GM12875 (cell line): ENCODE results near the gene GASK1B.

Experiments
- H3K4me3 ChIP-seq: one replicate; pipeline ENCODE4 v1.5.1; 2011; ENCODE audit warnings: low read depth, low read length, control low read depth
- TF ChIP-seq, protein P1 (sequence below): IDR thresholded peaks from 2 replicates; pipeline ENCODE4 v1.5.1; 2011; ENCODE audit warnings: low read depth, mild to moderate bottlenecking, control low read depth, inconsistent platforms, low read length, moderate library complexity, borderline replicate concordance; ENCODE audit not compliant: insufficient read depth

Gene GASK1B

GRCh38 chr4:158130204-158130603 lies 42.6 kb downstream of the GASK1B start:
- TF ChIP-seq, protein P1, sequence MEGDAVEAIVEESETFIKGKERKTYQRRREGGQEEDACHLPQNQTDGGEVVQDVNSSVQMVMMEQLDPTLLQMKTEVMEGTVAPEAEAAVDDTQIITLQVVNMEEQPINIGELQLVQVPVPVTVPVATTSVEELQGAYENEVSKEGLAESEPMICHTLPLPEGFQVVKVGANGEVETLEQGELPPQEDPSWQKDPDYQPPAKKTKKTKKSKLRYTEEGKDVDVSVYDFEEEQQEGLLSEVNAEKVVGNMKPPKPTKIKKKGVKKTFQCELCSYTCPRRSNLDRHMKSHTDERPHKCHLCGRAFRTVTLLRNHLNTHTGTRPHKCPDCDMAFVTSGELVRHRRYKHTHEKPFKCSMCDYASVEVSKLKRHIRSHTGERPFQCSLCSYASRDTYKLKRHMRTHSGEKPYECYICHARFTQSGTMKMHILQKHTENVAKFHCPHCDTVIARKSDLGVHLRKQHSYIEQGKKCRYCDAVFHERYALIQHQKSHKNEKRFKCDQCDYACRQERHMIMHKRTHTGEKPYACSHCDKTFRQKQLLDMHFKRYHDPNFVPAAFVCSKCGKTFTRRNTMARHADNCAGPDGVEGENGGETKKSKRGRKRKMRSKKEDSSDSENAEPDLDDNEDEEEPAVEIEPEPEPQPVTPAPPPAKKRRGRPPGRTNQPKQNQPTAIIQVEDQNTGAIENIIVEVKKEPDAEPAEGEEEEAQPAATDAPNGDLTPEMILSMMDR, result no peak
- no peak overlapping the region for H3K4me3 ChIP-seq

DNA sequence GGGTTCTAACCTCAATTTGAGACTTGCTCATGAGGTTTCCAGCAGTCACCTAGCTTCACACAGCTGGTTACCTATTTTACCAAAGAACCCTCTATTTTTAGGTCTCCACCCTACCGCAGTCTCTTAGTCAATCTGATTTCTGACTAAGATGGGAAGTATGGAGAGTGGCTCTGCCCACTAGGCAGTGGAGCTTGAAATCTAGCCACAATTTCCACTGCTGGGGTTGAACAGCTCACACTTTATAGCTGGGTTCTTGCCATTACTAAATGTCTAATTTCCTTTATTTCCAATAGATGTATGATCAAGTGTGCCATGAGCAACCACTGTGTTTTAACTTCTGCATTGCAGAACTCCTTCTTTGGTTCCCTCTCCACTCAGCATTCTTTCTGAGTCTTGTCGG lies 43.1 kb downstream of the GASK1B start:
- TF ChIP-seq, protein P1, result no peak

GRCh38 chr4:158128540-158128939 lies 44.3 kb downstream of the GASK1B start:
- H3K4me3 ChIP-seq, result no peak overlapping the region
- TF ChIP-seq, protein P1, result no peak

More for the DNA sequence above, 43.1 kb downstream of the GASK1B start:
- H3K4me3 ChIP-seq, result no peak overlapping the region

DNA sequence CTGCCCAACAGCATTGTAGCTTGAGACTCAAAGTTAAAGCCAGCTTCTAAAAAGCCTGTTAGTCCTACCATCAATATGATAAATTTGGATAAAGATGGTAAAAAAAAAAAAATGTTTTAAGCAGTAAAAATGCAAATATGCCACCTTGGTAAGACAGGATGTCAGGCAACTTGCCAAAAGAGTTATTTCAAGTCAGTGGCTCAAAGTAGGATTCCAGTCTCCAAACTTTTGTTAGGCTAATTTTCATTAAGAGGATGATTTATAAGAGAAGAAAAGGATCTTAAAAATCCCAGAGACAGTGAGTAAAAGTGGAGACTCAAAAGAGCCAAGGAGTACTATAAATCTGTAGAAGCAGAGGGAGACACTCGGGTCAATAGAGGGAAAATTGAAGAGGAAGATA lies 47.5 kb downstream of the GASK1B start:
- TF ChIP-seq, protein P1, result no peak

More for the DNA sequence above, 47.5 kb downstream of the GASK1B start:
- H3K4me3 ChIP-seq, result no peak overlapping the region
